Stimulated activated CD4-positive, alpha-beta T cell treated with anti-CD3 and anti-CD28 coated beads, Interleukin-4, amount 100 ng/mL, for 1 hour (primary cell): ENCODE measurements around the gene NOC2L.

ENCODE experiments used
- DNase-seq: peaks from one replicate; pipeline ENCODE4 v3.0.0-alpha.2; 2020

The NOC2L gene

GRCh38 chr1:913491-914130 lies 45.4 kb downstream of the NOC2L start:
- DNase-seq, result no peak

- peak; percentile 4 for DNase-seq
Measured at GRCh38 chr1:912740-913301, 46.2 kb downstream of the NOC2L start.

GRCh38 chr1:911875-912739 lies 46.9 kb downstream of the NOC2L start:
- no peak for DNase-seq

- peak; percentile 10 for DNase-seq
Measured at GRCh38 chr1:910881-911721, 48.0 kb downstream of the NOC2L start.

GRCh38 chr1:910311-910880 lies 48.7 kb downstream of the NOC2L start:
- no peak for DNase-seq

- DNase-seq, result no peak
Measured at GRCh38 chr1:909861-910310, 49.2 kb downstream of the NOC2L start.

GRCh38 chr1:908661-909060 lies 50.4 kb downstream of the NOC2L start:
- no peak for DNase-seq

- DNase-seq, result no peak
Measured at GRCh38 chr1:907611-908451, 51.2 kb downstream of the NOC2L start.

GRCh38 chr1:906600-907420 lies 52.2 kb downstream of the NOC2L start:
- DNase-seq, result no peak

GRCh38 chr1:905811-906599 lies 53.1 kb downstream of the NOC2L start:
- no peak for DNase-seq

GRCh38 chr1:905071-905749 lies 53.8 kb downstream of the NOC2L start:
- DNase-seq, result no peak

- DNase-seq, result peak; percentile 85
Measured at GRCh38 chr1:904310-904950, 54.6 kb downstream of the NOC2L start.

- no peak for DNase-seq
Measured at GRCh38 chr1:903721-904271, 55.3 kb downstream of the NOC2L start.

GRCh38 chr1:903305-903704 lies 55.8 kb downstream of the NOC2L start:
- DNase-seq, result no peak

- no peak for DNase-seq
Measured at GRCh38 chr1:902802-903201, 56.3 kb downstream of the NOC2L start.

GRCh38 chr1:901108-901859 lies 57.8 kb downstream of the NOC2L start:
- no peak for DNase-seq

- DNase-seq, result no peak
Measured at GRCh38 chr1:899636-900317, 59.3 kb downstream of the NOC2L start.
